Hepatocyte (in vitro differentiated cells): ENCODE measurements around the gene DNAL4. TPM values are rescaled to one million over a fixed set of nuclear protein-coding genes. Genes with fewer than 3 reads are reported as not detected.

Experiments used
- DNase-seq: peaks from one replicate; pipeline ENCODE4 v3.0.0-alpha.2; 2016; ENCODE audit warnings: low spot score
- H2AFZ ChIP-seq: fragments of 200-600 bp; sonication (generic); 2 replicates; pipeline ENCODE4 v1.6.0; 2016; ENCODE audit warnings: antibody characterized with exemption, mild to moderate bottlenecking
- H3K27ac ChIP-seq: fragments of 200-600 bp; sonication (generic); 2 replicates; pipeline ENCODE4 v1.5.1; 2016; ENCODE audit warnings: mild to moderate bottlenecking
- H3K27me3 ChIP-seq: fragments of 200-600 bp; sonication (generic); 2 replicates; pipeline ENCODE4 v1.6.1; 2016
- H3K36me3 ChIP-seq: fragments of 200-600 bp; sonication (generic); replicated peaks from 2 replicates; pipeline ENCODE4 v1.5.1; 2016; ENCODE audit warnings: low read depth; ENCODE audit not compliant: insufficient read depth
- H3K4me1 ChIP-seq: fragments of 200-600 bp; sonication (generic); 2 replicates; pipeline ENCODE4 v1.5.1; 2016; ENCODE audit warnings: mild to moderate bottlenecking, moderate library complexity; ENCODE audit not compliant: insufficient read depth
- H3K4me2 ChIP-seq: fragments of 200-600 bp; sonication (generic); 2 replicates; pipeline ENCODE4 v1.6.0; 2016
- H3K4me3 ChIP-seq: fragments of 200-600 bp; sonication (generic); 2 replicates; pipeline ENCODE4 v1.5.1; 2016; ENCODE audit warnings: mild to moderate bottlenecking
- H3K79me2 ChIP-seq: fragments of 200-600 bp; sonication (generic); 2 replicates; pipeline ENCODE4 v1.6.0; 2017; ENCODE audit warnings: mild to moderate bottlenecking
- H3K9me2 ChIP-seq: fragments of 200-600 bp; sonication (generic); replicated peaks from 2 replicates; pipeline ENCODE4 v1.6.0; 2017; ENCODE audit warnings: mild to moderate bottlenecking; ENCODE audit not compliant: insufficient read depth
- H3K9me3 ChIP-seq: fragments of 200-600 bp; sonication (generic); 2 replicates; pipeline ENCODE4 v1.5.1; 2016; ENCODE audit warnings: low read depth, mild to moderate bottlenecking
- H4K20me1 ChIP-seq: fragments of 200-600 bp; sonication (generic); 2 replicates; pipeline ENCODE4 v1.6.0; 2016; ENCODE audit warnings: mild to moderate bottlenecking; ENCODE audit not compliant: insufficient read depth, poor library complexity, severe bottlenecking
- EZH2 ChIP-seq: fragments of 200-600 bp; sonication (generic); IDR thresholded peaks from 2 replicates; pipeline ENCODE4 v1.6.1; 2016; ENCODE audit warnings: antibody characterized with exemption, mild to moderate bottlenecking, borderline replicate concordance
- EZH2phosphoT487 ChIP-seq: fragments of 200-600 bp; sonication (generic); IDR thresholded peaks from one replicate; pipeline ENCODE4 v1.6.1; 2018; ENCODE audit warnings: antibody characterized with exemption, mild to moderate bottlenecking, low read depth, moderate library complexity; ENCODE audit not compliant: unreplicated experiment, severe bottlenecking
- WGBS: methylation state at CpG from one replicate; pipeline ENCODE4 v1.1.6; 2016; ENCODE audit warnings: low lambda C conversion rate; ENCODE audit errors: missing lambda C conversion rate; 5-methylcytosine and 5-hydroxymethylcytosine counted together
- polyA plus RNA-seq: library from polyadenylated mRNA; unstranded; fragments of >200 nt; fragmentation: Nextera tagmentation; extraction: Ambion mirVana; gene quantifications from 2 replicates; pipeline ENCODE4 v1.2.1, GENCODE V29; 2016
- total RNA-seq: library from RNA; depleted of rRNA; stranded (reverse); fragments of >200 nt; gene quantifications from 2 replicates; pipeline ENCODE4 v1.2.3, GENCODE V29; 2014
- TF ChIP-seq, protein P1 (sequence below): fragments of 200-600 bp; sonication (generic); IDR thresholded peaks from 2 replicates; pipeline ENCODE4 v1.5.1; 2016; ENCODE audit warnings: antibody characterized with exemption, mild to moderate bottlenecking; ENCODE audit not compliant: poor library complexity

Gene DNAL4
- total and polyA plus RNA-seq, 2 experiments from 2014 or later, result 11.9 to 21.5 TPM

- Histone ChIP-seq H3K27me3 (no peaks in the 10 kb centered on the region), H4K20me1 (no peaks in the 10 kb centered on the region), H3K9me2 (no peaks in the 10 kb centered on the region), H3K4me3 (no peak overlapping the region), H3K36me3 (no peaks in the 10 kb centered on the region), H3K27ac (no peak overlapping the region), H3K4me1 (no peaks in the 10 kb centered on the region), H3K79me2 (no peaks in the 10 kb centered on the region), H3K9me3 (no peaks in the 10 kb centered on the region), H3K4me2 (no peak overlapping the region), H2AFZ (no peak overlapping the region)
- TF ChIP-seq EZH2, result no peak
- TF ChIP-seq EZH2phosphoT487, result no peak
- TF ChIP-seq, protein P1, sequence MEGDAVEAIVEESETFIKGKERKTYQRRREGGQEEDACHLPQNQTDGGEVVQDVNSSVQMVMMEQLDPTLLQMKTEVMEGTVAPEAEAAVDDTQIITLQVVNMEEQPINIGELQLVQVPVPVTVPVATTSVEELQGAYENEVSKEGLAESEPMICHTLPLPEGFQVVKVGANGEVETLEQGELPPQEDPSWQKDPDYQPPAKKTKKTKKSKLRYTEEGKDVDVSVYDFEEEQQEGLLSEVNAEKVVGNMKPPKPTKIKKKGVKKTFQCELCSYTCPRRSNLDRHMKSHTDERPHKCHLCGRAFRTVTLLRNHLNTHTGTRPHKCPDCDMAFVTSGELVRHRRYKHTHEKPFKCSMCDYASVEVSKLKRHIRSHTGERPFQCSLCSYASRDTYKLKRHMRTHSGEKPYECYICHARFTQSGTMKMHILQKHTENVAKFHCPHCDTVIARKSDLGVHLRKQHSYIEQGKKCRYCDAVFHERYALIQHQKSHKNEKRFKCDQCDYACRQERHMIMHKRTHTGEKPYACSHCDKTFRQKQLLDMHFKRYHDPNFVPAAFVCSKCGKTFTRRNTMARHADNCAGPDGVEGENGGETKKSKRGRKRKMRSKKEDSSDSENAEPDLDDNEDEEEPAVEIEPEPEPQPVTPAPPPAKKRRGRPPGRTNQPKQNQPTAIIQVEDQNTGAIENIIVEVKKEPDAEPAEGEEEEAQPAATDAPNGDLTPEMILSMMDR, result no peak
- 76% methylated on average over 13 of the region's 13 CpGs for WGBS
- DNase-seq, result peak; percentile 27
Observed at GRCh38 chr22:38782402-38783094, 11.4 kb downstream of the DNAL4 start.

DNA sequence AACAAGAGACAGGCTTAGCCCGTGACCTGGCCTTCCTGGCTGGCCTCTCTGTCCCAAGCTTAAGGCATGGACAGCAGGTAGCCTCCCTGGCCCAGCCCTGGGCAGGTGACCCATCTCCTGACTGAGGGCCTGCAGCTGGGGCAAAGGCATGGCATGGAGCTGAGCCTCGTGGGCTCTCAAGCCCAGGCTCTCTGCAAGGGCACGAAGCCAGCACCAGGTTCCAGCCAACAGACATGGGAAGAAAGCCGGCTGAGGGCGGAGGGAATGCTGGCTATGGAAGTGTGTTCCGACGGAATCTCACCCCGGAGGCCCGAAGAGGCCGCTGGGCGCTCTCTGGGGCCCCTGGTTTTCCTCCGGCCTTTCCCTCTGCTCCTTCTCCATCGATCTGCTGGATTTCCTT lies 12.9 kb downstream of the DNAL4 start:
- no peak for DNase-seq
- Histone ChIP-seq H3K4me3 (no peak overlapping the region), H3K79me2 (no peaks in the 10 kb centered on the region), H2AFZ (no peak overlapping the region), H3K9me2 (no peaks in the 10 kb centered on the region), H3K4me2 (no peak overlapping the region), H3K4me1 (no peaks in the 10 kb centered on the region), H3K36me3 (no peaks in the 10 kb centered on the region), H3K9me3 (no peaks in the 10 kb centered on the region), H3K27me3 (no peaks in the 10 kb centered on the region), H3K27ac (no peak overlapping the region), H4K20me1 (no peaks in the 10 kb centered on the region)
- whole genome bisulfite sequencing, result 97% methylated on average over 10 of the region's 13 CpGs
- TF ChIP-seq EZH2phosphoT487 (no peak), EZH2 (no peak)
- TF ChIP-seq, protein P1, result no peak

DNA sequence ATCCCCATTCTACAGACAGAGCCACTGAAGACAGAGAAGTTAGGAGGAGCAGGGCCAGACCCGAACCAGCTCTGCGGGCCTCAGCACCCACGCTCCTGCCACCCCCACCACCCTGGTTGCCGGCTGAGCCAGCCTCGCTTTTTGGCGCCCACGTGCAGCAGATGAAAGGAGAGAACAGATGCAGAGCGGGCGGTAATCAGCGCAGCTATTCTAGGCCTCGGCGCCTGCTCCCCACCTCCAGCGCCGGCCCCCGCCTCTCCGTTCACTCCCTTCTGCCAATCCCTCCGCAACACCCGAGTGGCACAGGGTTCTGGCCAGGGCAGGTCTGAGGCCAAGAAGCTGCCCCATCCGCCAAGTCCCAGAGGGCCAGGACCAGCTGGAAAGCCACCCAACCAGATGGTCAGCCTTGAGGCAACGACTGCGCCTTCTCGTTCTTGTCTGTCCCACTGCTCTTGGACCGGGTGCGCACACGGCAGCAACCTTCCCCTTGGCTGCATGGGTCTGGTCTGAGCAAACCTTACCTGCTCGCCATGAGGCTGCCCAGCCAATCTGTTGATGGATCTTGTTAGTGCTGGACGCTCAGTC lies 16.8 kb downstream of the DNAL4 start:
- TF ChIP-seq EZH2, result no peak
- TF ChIP-seq, protein P1, result no peak
- no peak for TF ChIP-seq EZH2phosphoT487
- Histone ChIP-seq H3K4me2 (no peak overlapping the region), H3K27me3 (no peaks in the 10 kb centered on the region), H3K9me2 (no peaks in the 10 kb centered on the region), H2AFZ (no peak overlapping the region), H3K27ac (no peak overlapping the region), H3K36me3 (no peaks in the 10 kb centered on the region), H3K79me2 (no peaks in the 10 kb centered on the region), H4K20me1 (no peaks in the 10 kb centered on the region), H3K9me3 (no peaks in the 10 kb centered on the region), H3K4me1 (no peaks in the 10 kb centered on the region), H3K4me3 (no peak overlapping the region)
- 96% methylated on average over 27 of the region's 27 CpGs for WGBS
- no peak for DNase-seq
